ENCODE measurements around the gene VTI1A. TPM values are rescaled to one million over a fixed set of nuclear protein-coding genes. Genes with fewer than 3 reads are reported as not detected.
A peak's percentile ranks its signal among the peaks of the same experiment; 100 is the strongest.

Gene VTI1A
- total and polyA plus RNA-seq, 9 of the 15 experiments (the other 6 are each of a cell fraction or from before 2014, with no cell fraction given), result 9.3 to 21.4 (median 16.0) TPM

DNA sequence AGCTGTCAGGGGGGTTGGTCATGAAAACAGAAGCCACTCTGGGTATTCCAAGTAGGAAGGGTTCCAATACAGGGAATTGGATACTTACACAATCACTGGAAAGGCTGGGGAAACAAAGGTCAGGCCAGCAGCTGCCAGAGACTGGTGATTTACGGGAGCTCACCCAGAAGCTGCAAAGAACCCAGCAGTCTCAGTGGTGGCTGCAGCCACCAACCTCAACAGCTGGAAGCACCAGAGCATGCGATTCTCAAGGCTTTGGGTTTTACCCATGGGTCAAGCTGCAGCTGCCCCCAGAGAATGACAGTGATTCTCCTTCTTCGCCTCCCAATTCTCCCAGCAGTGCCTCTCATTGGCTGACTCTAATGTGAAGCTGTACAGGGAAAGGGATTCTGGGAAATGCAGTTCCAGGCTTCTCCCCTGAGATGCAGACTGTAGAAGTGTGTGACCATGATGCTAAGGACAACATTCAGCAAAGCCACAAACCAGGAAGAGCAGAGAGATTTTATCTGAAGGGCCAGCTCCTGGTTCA, 395.9 kb downstream of the VTI1A start (continued):
- TF ChIP-seq PURB (CRISPR knock-in tag; IDR thresholded peaks at IDR 0.05; ENCODE audit: low read depth), result no peak
- TF ChIP-seq, protein P1, sequence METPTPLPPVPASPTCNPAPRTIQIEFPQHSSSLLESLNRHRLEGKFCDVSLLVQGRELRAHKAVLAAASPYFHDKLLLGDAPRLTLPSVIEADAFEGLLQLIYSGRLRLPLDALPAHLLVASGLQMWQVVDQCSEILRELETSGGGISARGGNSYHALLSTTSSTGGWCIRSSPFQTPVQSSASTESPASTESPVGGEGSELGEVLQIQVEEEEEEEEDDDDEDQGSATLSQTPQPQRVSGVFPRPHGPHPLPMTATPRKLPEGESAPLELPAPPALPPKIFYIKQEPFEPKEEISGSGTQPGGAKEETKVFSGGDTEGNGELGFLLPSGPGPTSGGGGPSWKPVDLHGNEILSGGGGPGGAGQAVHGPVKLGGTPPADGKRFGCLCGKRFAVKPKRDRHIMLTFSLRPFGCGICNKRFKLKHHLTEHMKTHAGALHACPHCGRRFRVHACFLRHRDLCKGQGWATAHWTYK (CRISPR knock-in tag; IDR thresholded peaks at IDR 0.05), result no peak

DNA sequence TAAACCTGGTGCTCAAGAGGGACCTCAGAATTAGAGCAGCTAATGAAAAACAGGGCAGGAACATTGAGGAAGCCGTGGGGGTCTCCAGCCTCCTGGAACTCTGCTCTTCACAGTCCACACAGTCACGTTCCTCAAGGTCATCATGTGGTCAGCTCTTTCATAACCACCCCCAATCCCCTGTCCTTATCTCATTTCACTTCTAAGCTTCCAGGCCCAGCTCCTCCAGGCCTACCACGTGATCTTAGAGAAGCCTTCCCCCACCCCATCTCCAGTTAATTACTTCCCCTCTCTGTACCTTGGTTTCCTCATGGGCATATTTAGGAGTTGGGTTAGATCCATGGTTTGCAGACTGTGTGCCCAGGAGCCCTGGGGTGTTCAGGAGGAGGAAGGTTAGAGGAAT, 396.6 kb downstream of the VTI1A start:
- no peaks in the 10 kb centered on the region for H4K20me1 ChIP-seq (replicated peaks; ENCODE audit: control insufficient read depth, insufficient read depth, low read length)
- TF ChIP-seq, protein P2, sequence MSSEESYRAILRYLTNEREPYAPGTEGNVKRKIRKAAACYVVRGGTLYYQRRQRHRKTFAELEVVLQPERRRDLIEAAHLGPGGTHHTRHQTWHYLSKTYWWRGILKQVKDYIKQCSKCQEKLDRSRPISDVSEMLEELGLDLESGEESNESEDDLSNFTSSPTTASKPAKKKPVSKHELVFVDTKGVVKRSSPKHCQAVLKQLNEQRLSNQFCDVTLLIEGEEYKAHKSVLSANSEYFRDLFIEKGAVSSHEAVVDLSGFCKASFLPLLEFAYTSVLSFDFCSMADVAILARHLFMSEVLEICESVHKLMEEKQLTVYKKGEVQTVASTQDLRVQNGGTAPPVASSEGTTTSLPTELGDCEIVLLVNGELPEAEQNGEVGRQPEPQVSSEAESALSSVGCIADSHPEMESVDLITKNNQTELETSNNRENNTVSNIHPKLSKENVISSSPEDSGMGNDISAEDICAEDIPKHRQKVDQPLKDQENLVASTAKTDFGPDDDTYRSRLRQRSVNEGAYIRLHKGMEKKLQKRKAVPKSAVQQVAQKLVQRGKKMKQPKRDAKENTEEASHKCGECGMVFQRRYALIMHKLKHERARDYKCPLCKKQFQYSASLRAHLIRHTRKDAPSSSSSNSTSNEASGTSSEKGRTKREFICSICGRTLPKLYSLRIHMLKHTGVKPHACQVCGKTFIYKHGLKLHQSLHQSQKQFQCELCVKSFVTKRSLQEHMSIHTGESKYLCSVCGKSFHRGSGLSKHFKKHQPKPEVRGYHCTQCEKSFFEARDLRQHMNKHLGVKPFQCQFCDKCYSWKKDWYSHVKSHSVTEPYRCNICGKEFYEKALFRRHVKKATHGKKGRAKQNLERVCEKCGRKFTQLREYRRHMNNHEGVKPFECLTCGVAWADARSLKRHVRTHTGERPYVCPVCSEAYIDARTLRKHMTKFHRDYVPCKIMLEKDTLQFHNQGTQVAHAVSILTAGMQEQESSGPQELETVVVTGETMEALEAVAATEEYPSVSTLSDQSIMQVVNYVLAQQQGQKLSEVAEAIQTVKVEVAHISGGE (CRISPR knock-in tag; IDR thresholded peaks at IDR 0.05), result no peak
- TF ChIP-seq ZNF449 (CRISPR knock-in tag; IDR thresholded peaks at IDR 0.05), result no peak
- peak in 1 of 2 experiments; percentile 57; a peak in 1 of 4 replicates for TF ChIP-seq MLLT1 (IDR thresholded peaks at IDR 0.05)
- peak; percentile 49; the same call in 1 of the 2 replicates for TF ChIP-seq SOX6 (IDR thresholded peaks at IDR 0.05)
- TF ChIP-seq EP300 (IDR thresholded peaks at IDR 0.05; ENCODE audit: low read length), result peak; percentile 30
- TF ChIP-seq USF1 (CRISPR knock-in tag; IDR thresholded peaks at IDR 0.05), result peak; percentile 80
- TF ChIP-seq RNF2 (IDR thresholded peaks at IDR 0.05), result peak; percentile 44; the same call in 1 of the 2 replicates

More for the DNA sequence above, 396.6 kb downstream of the VTI1A start:
- Histone ChIP-seq H3K4me1 (replicated peaks in 1 of 2; ENCODE audit: control insufficient read depth in 2 of 2, insufficient read depth in 2 of 2, low read length in 2 of 2) (peaks cover 16 to 28% of the 10 kb centered on the region in 2 experiments), H3K9ac (ENCODE audit: insufficient read depth in 1 of 2, low read depth in 2 of 2, low read length in 2 of 2) (peak overlapping the region in 1 of 2 experiments; percentile 53; a peak in 1 of 4 replicates), H3K36me3 (ENCODE audit: control insufficient read depth, insufficient read depth, low read length) (no peaks in the 10 kb centered on the region), H3K27me3 (ENCODE audit: control insufficient read depth in 2 of 2, insufficient read depth in 2 of 2, low read length in 2 of 2) (no peaks in the 10 kb centered on the region), H3K9me1 (ENCODE audit: control insufficient read depth, insufficient read depth, low read length) (no peaks in the 10 kb centered on the region), H3K4me2 (ENCODE audit: insufficient read depth, low read length) (peak overlapping the region; percentile 69), H2AFZ (ENCODE audit: low read depth, low read length) (peak overlapping the region; percentile 86), H3K27ac (ENCODE audit: extremely low read depth, low read depth, low read length) (peak overlapping the region; percentile 78), H3K9me3 (replicated peaks; ENCODE audit: control insufficient read depth, insufficient read depth, low read depth, low read length) (no peaks in the 10 kb centered on the region), H3K79me2 (ENCODE audit: control insufficient read depth, insufficient read depth, low read length) (no peaks in the 10 kb centered on the region), H3K4me3 (no peak overlapping the region)
- ATAC-seq (peak; percentile 92), DNase-seq (ENCODE audit: extremely low read depth in 1 of 4, low spot score in 3 of 4) (peak; percentile 61 to 79 (median 68)), FAIRE-seq (peak; percentile 83)
- ChIA-PET POLR2A (interaction anchor here (0.6 to 1.4 kb wide), 3 partner anchors 21 to 339 kb away, joined by 3 to 4 read pairs (median 4); no protein-coding TSS in a partner anchor), CTCF (ENCODE audit: low intra/inter-chr PET ratio) (no interaction called here)
- 0% methylated on average over 3 of the region's 3 CpGs for WGBS (ENCODE audit: insufficient coverage, low coverage, missing lambda C conversion rate)
- in situ Hi-C loops (cut with MboI) (no loop called here), intact Hi-C loops (cut with micrococcal nuclease) (no loop called here)
- no TSS peak for BruUV-seq (replicated peaks)

Data from K562 (cell line).